Ectodermal cell (in vitro differentiated cells): ENCODE measurements around the gene CA10.

Experiments used
- H3K27ac ChIP-seq: 2 replicates; pipeline ENCODE4 v1.7.0; 2013; ENCODE audit warnings: mild to moderate bottlenecking, low read depth, low read length; ENCODE audit not compliant: insufficient read depth, poor library complexity, severe bottlenecking
- H3K27me3 ChIP-seq: 2 replicates; pipeline ENCODE4 v1.7.0; 2013; ENCODE audit warnings: mild to moderate bottlenecking, low read length; ENCODE audit not compliant: insufficient read depth, control insufficient read depth, poor library complexity, severe bottlenecking
- H3K36me3 ChIP-seq: one replicate; pipeline ENCODE4 v1.7.0; 2013; ENCODE audit warnings: low read length; ENCODE audit not compliant: control insufficient read depth, insufficient read depth
- H3K4me1 ChIP-seq: one replicate; pipeline ENCODE4 v1.7.0; 2013; ENCODE audit warnings: low read length; ENCODE audit not compliant: control insufficient read depth, insufficient read depth
- H3K4me3 ChIP-seq: 2 replicates; pipeline ENCODE4 v1.7.0; 2013; ENCODE audit warnings: low read depth, low read length, control low read depth; ENCODE audit not compliant: insufficient read depth
- H3K9me3 ChIP-seq: 2 replicates; pipeline ENCODE4 v1.7.0; 2013; ENCODE audit warnings: mild to moderate bottlenecking, low read length, moderate library complexity; ENCODE audit not compliant: control insufficient read depth
- WGBS, 2 experiments: methylation state at CpG; one replicate each; pipeline ENCODE4 v1.1.7; 2013; ENCODE audit warnings: missing lambda C conversion rate in 2 of 2; 5-methylcytosine and 5-hydroxymethylcytosine counted together

Gene CA10

GRCh38 chr17:51817955-51818354 lies 340.6 kb downstream of the CA10 start:
- H3K9me3 ChIP-seq, result no peaks in the 10 kb centered on the region
- H3K4me3 ChIP-seq, result no peak overlapping the region
- WGBS, 2 experiments, result 70% methylated on average over 1 of the region's 1 CpG; no CpG with 5 or more reads in 1 of the 2 experiments
- no peaks in the 10 kb centered on the region for H3K4me1 ChIP-seq
- H3K27me3 ChIP-seq, result no peaks in the 10 kb centered on the region
- H3K36me3 ChIP-seq, result no peaks in the 10 kb centered on the region
- no peak overlapping the region for H3K27ac ChIP-seq

DNA sequence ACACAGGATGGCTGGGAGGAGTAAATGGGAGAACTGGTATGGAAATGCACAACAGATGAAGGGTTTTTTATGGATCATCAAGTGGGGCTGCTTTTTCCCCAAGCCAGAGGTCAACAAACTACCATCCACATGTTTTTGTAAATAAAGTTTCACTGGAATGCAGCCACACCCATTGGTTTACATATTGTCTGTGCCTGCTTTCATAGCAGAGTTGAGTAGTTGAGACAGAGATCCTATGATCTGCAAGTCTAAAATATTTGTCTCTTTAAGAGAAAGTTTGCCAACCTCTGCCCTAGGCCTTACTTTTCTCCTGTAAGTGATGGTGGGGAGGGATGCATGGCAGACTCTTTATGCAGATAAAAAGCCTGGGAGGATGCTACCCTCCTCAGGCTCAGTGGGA lies 341.4 kb downstream of the CA10 start:
- Histone ChIP-seq H3K4me3 (no peak overlapping the region), H3K4me1 (no peaks in the 10 kb centered on the region), H3K27ac (no peak overlapping the region), H3K9me3 (no peaks in the 10 kb centered on the region), H3K36me3 (no peaks in the 10 kb centered on the region), H3K27me3 (no peaks in the 10 kb centered on the region)

- H3K36me3 ChIP-seq, result no peaks in the 10 kb centered on the region
- H3K27me3 ChIP-seq, result no peaks in the 10 kb centered on the region
- WGBS, 2 experiments, result 65 to 68% methylated on average over 4 of the region's 4 CpGs
- H3K4me3 ChIP-seq, result no peak overlapping the region
- no peaks in the 10 kb centered on the region for H3K9me3 ChIP-seq
- no peaks in the 10 kb centered on the region for H3K4me1 ChIP-seq
- no peak overlapping the region for H3K27ac ChIP-seq
Observed at GRCh38 chr17:51815097-51815496, 343.4 kb downstream of the CA10 start.

- Histone ChIP-seq H3K36me3 (no peaks in the 10 kb centered on the region), H3K27ac (no peak overlapping the region), H3K4me3 (no peak overlapping the region), H3K9me3 (no peaks in the 10 kb centered on the region), H3K27me3 (no peaks in the 10 kb centered on the region), H3K4me1 (no peaks in the 10 kb centered on the region)
Observed at GRCh38 chr17:51814521-51814920, 344.0 kb downstream of the CA10 start.

GRCh38 chr17:51813784-51814174 lies 344.7 kb downstream of the CA10 start:
- Histone ChIP-seq H3K4me1 (no peaks in the 10 kb centered on the region), H3K27ac (no peak overlapping the region), H3K36me3 (no peaks in the 10 kb centered on the region), H3K4me3 (no peak overlapping the region), H3K27me3 (no peaks in the 10 kb centered on the region), H3K9me3 (no peaks in the 10 kb centered on the region)
- no CpG with 5 or more reads among the region's 1 CpG for WGBS, 2 experiments

GRCh38 chr17:51813140-51813783 lies 345.3 kb downstream of the CA10 start:
- Histone ChIP-seq H3K4me1 (no peaks in the 10 kb centered on the region), H3K4me3 (no peak overlapping the region), H3K27ac (no peak overlapping the region), H3K9me3 (no peaks in the 10 kb centered on the region), H3K36me3 (no peaks in the 10 kb centered on the region), H3K27me3 (no peaks in the 10 kb centered on the region)
- WGBS, 2 experiments, result 91 to 93% methylated on average over 7 to 8 of the region's 8 CpGs

DNA sequence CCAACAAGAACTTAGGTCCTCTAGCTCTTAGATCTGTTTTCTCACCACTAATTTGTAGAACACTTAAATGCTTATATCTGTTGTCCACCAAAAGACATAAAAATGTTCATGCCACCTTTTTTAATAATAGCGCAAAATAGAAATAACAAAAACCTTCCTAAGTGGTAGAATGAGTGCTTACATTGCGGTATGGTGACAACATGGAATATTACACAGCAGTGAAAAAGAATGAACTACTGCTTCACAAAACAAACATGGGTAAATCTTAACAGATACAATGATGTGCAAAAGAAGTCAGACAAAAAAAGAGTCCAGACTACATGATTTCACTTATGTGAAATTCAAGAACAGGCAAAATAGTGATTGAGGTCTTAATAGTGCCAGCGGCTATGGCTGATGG lies 351.1 kb downstream of the CA10 start:
- Histone ChIP-seq H3K27me3 (no peaks in the 10 kb centered on the region), H3K9me3 (no peaks in the 10 kb centered on the region), H3K4me1 (no peaks in the 10 kb centered on the region), H3K27ac (no peak overlapping the region), H3K36me3 (no peaks in the 10 kb centered on the region), H3K4me3 (no peak overlapping the region)
- 95 to 100% methylated on average over 1 to 3 of the region's 3 CpGs for WGBS, 2 experiments

- H3K4me1 ChIP-seq, result no peaks in the 10 kb centered on the region
- no peak overlapping the region for H3K27ac ChIP-seq
- no peaks in the 10 kb centered on the region for H3K36me3 ChIP-seq
- 77 to 79% methylated on average over 1 of the region's 1 CpG for WGBS, 2 experiments
- no peaks in the 10 kb centered on the region for H3K27me3 ChIP-seq
- H3K9me3 ChIP-seq, result no peaks in the 10 kb centered on the region
- H3K4me3 ChIP-seq, result no peak overlapping the region
Observed at GRCh38 chr17:51805765-51806164, 352.7 kb downstream of the CA10 start.

- H3K9me3 ChIP-seq, result no peaks in the 10 kb centered on the region
- WGBS, 2 experiments, result 83 to 84% methylated on average over 2 of the region's 2 CpGs
- no peak overlapping the region for H3K27ac ChIP-seq
- no peaks in the 10 kb centered on the region for H3K36me3 ChIP-seq
- no peaks in the 10 kb centered on the region for H3K27me3 ChIP-seq
- H3K4me1 ChIP-seq, result no peaks in the 10 kb centered on the region
- H3K4me3 ChIP-seq, result no peak overlapping the region
Observed at GRCh38 chr17:51805185-51805584, 353.3 kb downstream of the CA10 start.

DNA sequence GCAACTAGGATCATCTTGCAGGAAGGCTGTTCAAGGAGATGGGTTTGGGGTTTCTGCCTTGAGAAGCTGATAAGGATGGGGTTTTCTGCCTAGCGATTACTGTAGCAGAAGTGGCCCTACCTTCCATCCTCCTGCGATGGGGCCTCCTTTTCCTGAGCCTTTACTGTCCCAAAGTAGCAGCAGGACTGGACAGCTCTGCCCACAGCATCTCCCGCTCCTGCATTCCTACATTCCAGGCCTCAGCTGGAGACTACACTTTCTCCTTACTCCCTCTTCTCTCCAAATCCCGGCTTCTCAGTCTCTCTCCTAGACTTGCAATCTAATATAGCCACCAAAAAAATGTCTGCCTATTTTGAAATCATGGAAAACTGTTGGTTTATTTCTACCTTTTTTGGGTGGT lies 355.4 kb downstream of the CA10 start:
- Histone ChIP-seq H3K4me1 (no peaks in the 10 kb centered on the region), H3K27me3 (no peaks in the 10 kb centered on the region), H3K27ac (no peak overlapping the region), H3K4me3 (no peak overlapping the region), H3K36me3 (no peaks in the 10 kb centered on the region), H3K9me3 (no peaks in the 10 kb centered on the region)
- 76 to 80% methylated on average over 4 of the region's 4 CpGs for WGBS, 2 experiments

- H3K36me3 ChIP-seq, result no peaks in the 10 kb centered on the region
- no peaks in the 10 kb centered on the region for H3K9me3 ChIP-seq
- WGBS, 2 experiments, result 87 to 93% methylated on average over 1 of the region's 1 CpG
- no peaks in the 10 kb centered on the region for H3K27me3 ChIP-seq
- no peak overlapping the region for H3K27ac ChIP-seq
- H3K4me1 ChIP-seq, result no peaks in the 10 kb centered on the region
- no peak overlapping the region for H3K4me3 ChIP-seq
Observed at GRCh38 chr17:51802544-51802943, 356.0 kb downstream of the CA10 start.
